Endothelial cell of umbilical vein (primary cell): ENCODE results near the gene SCGB1D2. TPM values are rescaled to one million over a fixed set of nuclear protein-coding genes. Genes with fewer than 3 reads are reported as not detected.

Source experiments
- BruUV-seq: library from RNA; stranded (reverse); fragments of 400-500 nt; replicated peaks from 2 replicates; lab custom pipeline; 2021; lab: Mats Ljungman, UMichigan
- CTCF ChIA-PET: fragments of 300-600, 350-600 bp; sonication (Branson Sonifier 250); formaldehyde crosslinking; loops from one replicate; lab custom pipeline; 2021; ENCODE audit warnings: antibody characterized with exemption, inconsistent platforms; lab: Charles Lee
- POLR2A ChIA-PET: fragments of 300-600, 350-600 bp; sonication (Branson Sonifier 250); formaldehyde crosslinking; loops from one replicate; lab custom pipeline; 2021; ENCODE audit warnings: antibody characterized with exemption, inconsistent platforms; lab: Charles Lee
- DNase-seq: peaks from one replicate; pipeline ENCODE4 v3.0.0-alpha.2; 2011; ENCODE audit warnings: low read depth, low spot score
- FAIRE-seq: peaks from 2 replicates; lab custom pipeline; 2011; peaks lifted over from hg19 to GRCh38; lab: Jason Lieb, UNC
- H2AFZ ChIP-seq: 2 replicates; pipeline ENCODE4 v1.6.0; 2012; ENCODE audit warnings: low read depth, low read length, control low read depth, inconsistent platforms
- H3K27ac ChIP-seq: 2 replicates; pipeline ENCODE4 v1.5.1; 2011; ENCODE audit warnings: low read depth, mild to moderate bottlenecking, control low read depth, low read length, moderate library complexity; ENCODE audit not compliant: insufficient read depth
- H3K27me3 ChIP-seq, 2 experiments: 2 replicates each; pipeline versions ENCODE4 v1.6.0 to v1.6.1; 2011; ENCODE audit warnings: low read length in 2 of 2, mixed read lengths in 1 of 2; ENCODE audit not compliant: control insufficient read depth in 2 of 2, insufficient read depth in 2 of 2
- H3K36me3 ChIP-seq, 2 experiments: 2 replicates in 1 of 2; 3 replicates in 1 of 2; pipeline ENCODE4 v1.5.1; 2011; ENCODE audit warnings: low read length in 2 of 2, mild to moderate bottlenecking in 1 of 2, moderate library complexity in 1 of 2; ENCODE audit not compliant: control insufficient read depth in 2 of 2, insufficient read depth in 2 of 2; ENCODE audit errors: extremely low read depth in 1 of 2
- H3K4me1 ChIP-seq: 3 replicates; pipeline ENCODE4 v1.5.1; 2011; ENCODE audit warnings: mild to moderate bottlenecking, low read length; ENCODE audit not compliant: control insufficient read depth, insufficient read depth; ENCODE audit errors: extremely low read depth
- H3K4me2 ChIP-seq: 2 replicates; pipeline ENCODE4 v1.6.1; 2011; ENCODE audit warnings: low read length, control low read depth, mixed read lengths; ENCODE audit not compliant: insufficient read depth
- H3K4me3 ChIP-seq, 3 experiments: fragments of 200-600 bp in 1 of 3; sonication (generic), shearing (Covaris generic) in 1 of 3; replicated peaks in 1 of 3; 2 replicates each; pipeline ENCODE4 v1.5.1; 2011 to 2016; ENCODE audit warnings: control low read depth in 3 of 3, low read length in 3 of 3, mild to moderate bottlenecking in 2 of 3, inconsistent platforms in 1 of 3, low read depth in 1 of 3, moderate library complexity in 1 of 3; ENCODE audit not compliant: insufficient read depth in 1 of 3
- H3K79me2 ChIP-seq: 2 replicates; pipeline ENCODE4 v1.6.0; 2012; ENCODE audit warnings: low read length, inconsistent platforms; ENCODE audit not compliant: control insufficient read depth, insufficient read depth
- H3K9ac ChIP-seq: replicated peaks from 2 replicates; pipeline ENCODE3; 2011; ENCODE audit warnings: low read length, control low read depth; ENCODE audit not compliant: insufficient read depth; ENCODE audit errors: extremely low read depth
- H3K9me1 ChIP-seq: replicated peaks from 3 replicates; pipeline ENCODE4 v1.6.0; 2011; ENCODE audit warnings: mild to moderate bottlenecking, low read length; ENCODE audit not compliant: control insufficient read depth, insufficient read depth; ENCODE audit errors: extremely low read depth
- H3K9me3 ChIP-seq: replicated peaks from 2 replicates; pipeline ENCODE4 v1.5.1; 2012; ENCODE audit warnings: low read length, inconsistent platforms; ENCODE audit not compliant: control insufficient read depth, insufficient read depth
- H4K20me1 ChIP-seq: replicated peaks from 2 replicates; pipeline ENCODE3; 2011; ENCODE audit warnings: mild to moderate bottlenecking, low read length; ENCODE audit not compliant: control insufficient read depth, insufficient read depth; ENCODE audit errors: extremely low read depth
- EZH2 ChIP-seq: IDR thresholded peaks from 2 replicates; pipeline ENCODE4 v1.6.1; 2012; ENCODE audit warnings: borderline replicate concordance, low read depth, mild to moderate bottlenecking, moderate library complexity, low read length, inconsistent platforms; ENCODE audit not compliant: severe bottlenecking
- FOS ChIP-seq: IDR thresholded peaks from 2 replicates; pipeline ENCODE4 v1.6.1; 2011; ENCODE audit warnings: mild to moderate bottlenecking, low read length, moderate library complexity, borderline replicate concordance; ENCODE audit not compliant: insufficient read depth
- GATA2 ChIP-seq: IDR thresholded peaks from 2 replicates; pipeline ENCODE4 v1.7.0; 2011; ENCODE audit warnings: low read depth, mild to moderate bottlenecking, moderate library complexity, mixed read lengths, low read length; ENCODE audit not compliant: insufficient read length, insufficient read depth
- JUN ChIP-seq: IDR thresholded peaks from 2 replicates; pipeline ENCODE4 v1.6.1; 2011; ENCODE audit warnings: borderline replicate concordance, low read depth; ENCODE audit not compliant: insufficient read length, insufficient read depth
- MYC ChIP-seq: IDR thresholded peaks from one replicate; pipeline ENCODE4 v1.6.1; 2011; ENCODE audit warnings: mild to moderate bottlenecking, low read depth, low read length
- POLR2A ChIP-seq: IDR thresholded peaks from 2 replicates; pipeline ENCODE4 v1.6.1; 2012; ENCODE audit warnings: low read depth, mild to moderate bottlenecking, control low read depth, low read length
- POLR2AphosphoS5 ChIP-seq: IDR thresholded peaks from 2 replicates; pipeline ENCODE4 v1.6.1; 2012; ENCODE audit warnings: low read depth, mild to moderate bottlenecking, control low read depth, low read length, moderate library complexity; ENCODE audit not compliant: insufficient read depth
- dilution Hi-C: fragments of 300-500 bp; cut with MboI; formaldehyde crosslinking; loops from one replicate; pipeline ENCODE4 v1.15.0; 2019; ENCODE audit warnings: low sequenced_read_pairs; ENCODE audit not compliant: extremely low pct_ligation_motif_present
- intact Hi-C: fragments of 100-400 bp; cut with micrococcal nuclease; formaldehyde crosslinking; loops from one replicate; pipeline ENCODE4 v1.10.0; 2022
- polyA plus RNA-seq, 4 experiments: library from polyadenylated mRNA; depleted of rRNA in 3 of 4; stranded (reverse) in 3 of 4; unstranded in 1 of 4; fragments of >200 nt; gene quantifications; 2 replicates each; pipeline versions ENCODE4 v1.2.1 to v1.2.3, GENCODE V29; 2011 to 2012; ENCODE audit warnings: missing spikeins in 1 of 4
- total RNA-seq: library from RNA; stranded (reverse); gene quantifications from 2 replicates; pipeline ENCODE4 v1.2.3, GENCODE V29; 2021
- TF ChIP-seq, protein P1 (sequence below), 2 donors: IDR thresholded peaks; 1 replicate in 1 of 2; 2 replicates in 1 of 2; pipeline ENCODE4 v1.5.1; 2011; ENCODE audit warnings: low read length in 2 of 2, mild to moderate bottlenecking in 2 of 2, moderate library complexity in 2 of 2, control low read depth in 1 of 2, inconsistent platforms in 1 of 2, low read depth in 1 of 2; ENCODE audit not compliant: insufficient read depth in 1 of 2; ENCODE audit errors: extremely low read depth in 1 of 2
- TF ChIP-seq, protein P2 (sequence below): IDR thresholded peaks from 2 replicates; pipeline ENCODE4 v1.6.1; 2011; ENCODE audit not compliant: insufficient read depth, insufficient read length

The SCGB1D2 gene
- total and polyA plus RNA-seq, 2 donors (not counting 3 experiments of a cell fraction or from before 2014, with no cell fraction given), result not detected

DNA sequence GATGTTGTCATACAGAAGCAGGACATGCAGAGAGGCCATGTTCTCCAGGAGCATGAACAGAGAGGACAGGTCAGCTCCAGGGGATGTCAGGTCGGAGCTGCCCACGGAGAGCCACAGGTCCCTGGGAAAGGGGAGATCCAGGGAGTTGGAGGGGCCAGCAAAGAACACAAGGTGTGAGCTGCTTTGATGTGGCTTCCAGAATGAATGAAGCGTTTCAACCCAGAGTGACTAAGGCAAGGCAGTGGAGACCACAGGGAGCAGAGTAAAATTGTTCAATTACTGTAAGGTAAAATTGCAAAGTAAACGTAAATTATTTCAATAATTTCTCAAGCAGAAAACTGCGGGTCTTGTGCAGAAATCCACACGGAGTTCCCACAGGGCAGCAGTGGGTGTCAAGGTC, 39.1 kb upstream of the SCGB1D2 start:
- no peak overlapping the region for H3K27ac ChIP-seq
- dilution Hi-C loops, result no loop called here
- no peaks in the 10 kb centered on the region for H4K20me1 ChIP-seq
- H3K27me3 ChIP-seq, result peaks cover 10 to 20% of the 10 kb centered on the region in 2 experiments
- FAIRE-seq, result no peak
- H3K36me3 ChIP-seq, result no peaks in the 10 kb centered on the region
- H3K9me3 ChIP-seq, result no peaks in the 10 kb centered on the region
- no TSS peak for BruUV-seq
- ChIA-PET CTCF (interaction anchor here (1.1 to 2.0 kb wide), 2 partner anchors 12 to 14 kb away, joined by 3 to 5 read pairs; no protein-coding TSS in a partner anchor), POLR2A (no interaction called here)
- no peak for TF ChIP-seq GATA2
- no peak for TF ChIP-seq POLR2A
- no peak for TF ChIP-seq POLR2AphosphoS5
- TF ChIP-seq MYC, result no peak
- TF ChIP-seq, protein P1, sequence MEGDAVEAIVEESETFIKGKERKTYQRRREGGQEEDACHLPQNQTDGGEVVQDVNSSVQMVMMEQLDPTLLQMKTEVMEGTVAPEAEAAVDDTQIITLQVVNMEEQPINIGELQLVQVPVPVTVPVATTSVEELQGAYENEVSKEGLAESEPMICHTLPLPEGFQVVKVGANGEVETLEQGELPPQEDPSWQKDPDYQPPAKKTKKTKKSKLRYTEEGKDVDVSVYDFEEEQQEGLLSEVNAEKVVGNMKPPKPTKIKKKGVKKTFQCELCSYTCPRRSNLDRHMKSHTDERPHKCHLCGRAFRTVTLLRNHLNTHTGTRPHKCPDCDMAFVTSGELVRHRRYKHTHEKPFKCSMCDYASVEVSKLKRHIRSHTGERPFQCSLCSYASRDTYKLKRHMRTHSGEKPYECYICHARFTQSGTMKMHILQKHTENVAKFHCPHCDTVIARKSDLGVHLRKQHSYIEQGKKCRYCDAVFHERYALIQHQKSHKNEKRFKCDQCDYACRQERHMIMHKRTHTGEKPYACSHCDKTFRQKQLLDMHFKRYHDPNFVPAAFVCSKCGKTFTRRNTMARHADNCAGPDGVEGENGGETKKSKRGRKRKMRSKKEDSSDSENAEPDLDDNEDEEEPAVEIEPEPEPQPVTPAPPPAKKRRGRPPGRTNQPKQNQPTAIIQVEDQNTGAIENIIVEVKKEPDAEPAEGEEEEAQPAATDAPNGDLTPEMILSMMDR (IDR thresholded peaks at IDR 0.05; ENCODE audit: extremely low read depth in 1 of 2, insufficient read depth in 1 of 2, low read depth in 1 of 2, low read length in 2 of 2), result no peak
- TF ChIP-seq, protein P2, sequence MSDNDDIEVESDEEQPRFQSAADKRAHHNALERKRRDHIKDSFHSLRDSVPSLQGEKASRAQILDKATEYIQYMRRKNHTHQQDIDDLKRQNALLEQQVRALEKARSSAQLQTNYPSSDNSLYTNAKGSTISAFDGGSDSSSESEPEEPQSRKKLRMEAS, result no peak
- no peak for TF ChIP-seq EZH2
- TF ChIP-seq FOS, result no peak
- TF ChIP-seq JUN, result no peak
- no peak overlapping the region for H3K9ac ChIP-seq
- H3K4me1 ChIP-seq, result no peaks in the 10 kb centered on the region
- intact Hi-C loops, result no loop called here
- no peak for DNase-seq
- no peak overlapping the region for H2AFZ ChIP-seq
- H3K79me2 ChIP-seq, result no peaks in the 10 kb centered on the region
- H3K9me1 ChIP-seq, result no peaks in the 10 kb centered on the region
- H3K4me3 ChIP-seq, result no peak overlapping the region
- no peak overlapping the region for H3K4me2 ChIP-seq
